HepG2 (cell line): ENCODE data around the gene KANK3. TPM values are rescaled to one million over a fixed set of nuclear protein-coding genes. Genes with fewer than 3 reads are reported as not detected.
A peak's percentile ranks its signal among the peaks of the same experiment; 100 is the strongest.

ENCODE experiments used
- ADNP ChIP-seq: sonication (generic); formaldehyde crosslinking; IDR thresholded peaks from 2 replicates; pipeline ENCODE4 v1.4.0; 2020; ENCODE audit warnings: missing genetic modification reagents
- ARID2 ChIP-seq: sonication (generic); formaldehyde crosslinking; IDR thresholded peaks from 2 replicates; pipeline ENCODE4 v1.8.1; 2022; ENCODE audit warnings: mild to moderate bottlenecking, missing genetic modification reagents, borderline replicate concordance
- DMAP1 ChIP-seq: IDR thresholded peaks from 2 replicates; pipeline ENCODE4 v1.6.1; 2016
- FLYWCH1 ChIP-seq: sonication (generic); formaldehyde crosslinking; IDR thresholded peaks from 2 replicates; pipeline ENCODE4 v1.8.1; 2023; ENCODE audit warnings: mild to moderate bottlenecking, missing genetic modification reagents
- GTF2F1 ChIP-seq: fragments of 150-350 bp; IDR thresholded peaks from 2 replicates; pipeline ENCODE4 v1.6.1; 2014; ENCODE audit warnings: low read length
- HOXA5 ChIP-seq: sonication (generic); formaldehyde crosslinking; IDR thresholded peaks from 2 replicates; pipeline ENCODE4 v1.4.0; 2020; ENCODE audit warnings: missing genetic modification reagents
- JUNB ChIP-seq: sonication (generic); formaldehyde crosslinking; IDR thresholded peaks from 2 replicates; pipeline ENCODE4 v1.8.0; 2022; ENCODE audit warnings: missing genetic modification reagents, mild to moderate bottlenecking, borderline replicate concordance
- NCOA2 ChIP-seq: sonication (generic); formaldehyde crosslinking; IDR thresholded peaks from 2 replicates; pipeline ENCODE4 v1.8.0; 2022; ENCODE audit warnings: inconsistent platforms
- NR1H2 ChIP-seq: sonication (generic); formaldehyde crosslinking; IDR thresholded peaks from 2 replicates; pipeline ENCODE4 v1.8.1; 2022; ENCODE audit warnings: low read depth, missing genetic modification reagents, borderline replicate concordance
- RBFOX2 ChIP-seq: fragments of 200-400 bp; formaldehyde crosslinking; IDR thresholded peaks from 2 replicates; pipeline ENCODE4 v1.6.1; 2017; ENCODE audit warnings: low read depth, mild to moderate bottlenecking, low read length
- STAT5B ChIP-seq: sonication (generic); formaldehyde crosslinking; IDR thresholded peaks from 2 replicates; pipeline ENCODE4 v1.4.0; 2020; ENCODE audit warnings: missing genetic modification reagents
- TMF1 ChIP-seq: sonication (generic); formaldehyde crosslinking; IDR thresholded peaks from 2 replicates; pipeline ENCODE4 v1.8.1; 2022; ENCODE audit warnings: low read depth, missing genetic modification reagents
- U2AF1 ChIP-seq: fragments of 200-400 bp; formaldehyde crosslinking; optimal IDR thresholded peaks from 2 replicates; pipeline ENCODE3; 2017; ENCODE audit warnings: mild to moderate bottlenecking, low read depth, low read length
- ZFY ChIP-seq: sonication (generic); formaldehyde crosslinking; IDR thresholded peaks from 2 replicates; pipeline ENCODE4 v1.4.0; 2020; ENCODE audit warnings: missing genetic modification reagents
- ZNF143 ChIP-seq: sonication (generic); formaldehyde crosslinking; IDR thresholded peaks from 2 replicates; pipeline ENCODE4 v1.4.0; 2020; ENCODE audit warnings: missing genetic modification reagents
- ZNF468 ChIP-seq: sonication (generic); formaldehyde crosslinking; IDR thresholded peaks from 2 replicates; pipeline ENCODE4 v1.8.0; 2022; ENCODE audit warnings: mild to moderate bottlenecking, moderate library complexity, missing genetic modification reagents
- ZNF660 ChIP-seq: sonication (generic); formaldehyde crosslinking; IDR thresholded peaks from 2 replicates; pipeline ENCODE4 v1.5.1; 2020; ENCODE audit warnings: mild to moderate bottlenecking, low read depth, missing genetic modification reagents, borderline replicate concordance
- ZNF83 ChIP-seq: sonication (generic); formaldehyde crosslinking; IDR thresholded peaks from 2 replicates; pipeline ENCODE4 v1.4.0; 2020; ENCODE audit warnings: missing genetic modification reagents, mild to moderate bottlenecking, borderline replicate concordance
- polyA plus RNA-seq, 8 experiments: library from polyadenylated mRNA; depleted of rRNA in 3 of 8; stranded (reverse) in 7 of 8; unstranded in 1 of 8; fragments of >200 nt; fragmentation: Illumina TruSeq in 4 of 8; extraction: Trizol in 4 of 8; gene quantifications; 2 replicates each; pipeline versions ENCODE4 v1.2.1 to v1.2.3, GENCODE V29; 2011 to 2016; ENCODE audit warnings: low read depth in 4 of 8, missing spikeins in 1 of 8, mixed read lengths in 1 of 8; ENCODE audit not compliant: insufficient read depth in 1 of 8
- total RNA-seq, 5 experiments: library from RNA; depleted of rRNA; stranded (reverse); fragments of >200 nt; fragmentation: Illumina TruSeq; extraction: Trizol; gene quantifications; 2 replicates each; pipeline ENCODE4 v1.2.3, GENCODE V29; 2016; ENCODE audit warnings: low read depth in 1 of 5
- TF ChIP-seq, protein P1 (sequence below), 2 experiments: sonication (generic) in 1 of 2; formaldehyde crosslinking in 1 of 2; IDR thresholded peaks; 2 replicates each; pipeline versions ENCODE4 v1.4.0 to v1.6.1; 2016 to 2020; ENCODE audit warnings: borderline replicate concordance in 1 of 2, low read depth in 1 of 2, mild to moderate bottlenecking in 1 of 2, missing genetic modification reagents in 1 of 2
- TF ChIP-seq, protein P2 (sequence below): sonication (generic); formaldehyde crosslinking; IDR thresholded peaks from 2 replicates; pipeline ENCODE4 v1.9.0; 2022; ENCODE audit warnings: missing genetic modification reagents, mild to moderate bottlenecking, borderline replicate concordance
- TF ChIP-seq, protein P3 (sequence below): fragments of 450-650 bp; IDR thresholded peaks from 2 replicates; pipeline ENCODE4 v1.6.1; 2016
- TF ChIP-seq, protein P4 (sequence below): IDR thresholded peaks from 2 replicates; pipeline ENCODE4 v1.6.1; 2016; ENCODE audit warnings: low read depth, borderline replicate concordance

Gene KANK3
- total and polyA plus RNA-seq, 2 of the 13 experiments (the other 11 are each of a cell fraction or from before 2014, with no cell fraction given) = 0.15 to 0.20 TPM

DNA sequence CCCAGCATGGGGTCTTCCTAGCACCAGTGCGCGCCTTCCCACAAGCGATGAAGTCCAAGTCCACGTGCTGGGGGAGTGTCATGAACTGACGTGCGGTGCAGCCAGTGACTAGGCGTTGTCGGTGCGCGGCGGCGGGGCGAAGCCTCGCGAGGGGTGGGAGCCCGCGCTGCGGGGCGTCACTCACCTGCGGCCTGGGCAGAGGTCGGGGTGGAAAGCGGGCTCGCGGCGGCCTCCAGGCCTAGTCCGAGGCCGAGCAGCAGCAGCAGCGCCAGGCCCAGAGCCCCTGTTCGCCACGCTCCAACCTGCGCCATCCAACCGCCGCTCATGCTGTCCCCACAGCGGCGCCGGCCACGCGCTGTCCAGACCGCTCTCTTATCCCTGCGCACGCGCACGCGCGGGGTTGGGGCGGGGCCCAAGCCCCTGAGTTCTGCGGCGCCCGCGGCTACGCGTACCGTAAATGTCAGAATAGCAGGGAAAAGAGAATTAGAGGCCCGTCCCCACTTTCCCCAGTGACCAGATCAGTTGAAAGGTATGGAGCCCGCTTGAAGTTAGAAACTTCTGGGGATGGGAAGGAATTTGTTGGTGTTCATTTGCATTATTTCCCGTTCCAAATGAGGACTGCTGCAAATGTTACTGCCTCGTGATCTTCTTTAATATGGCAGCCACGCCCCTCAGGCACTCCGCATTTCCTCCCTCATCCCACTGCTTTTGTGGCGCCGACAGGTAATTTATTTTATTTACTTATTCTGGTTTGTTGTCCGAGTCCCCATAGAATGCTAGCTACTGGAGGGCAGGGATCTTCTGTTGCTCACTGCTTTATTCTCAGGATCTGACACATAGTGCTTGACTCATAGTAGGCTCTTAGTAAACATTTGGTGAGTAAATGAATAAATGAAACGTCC, 34.8 kb downstream of the KANK3 start, which contains the start of gene CD320 (continued):
- TF ChIP-seq, protein P1, sequence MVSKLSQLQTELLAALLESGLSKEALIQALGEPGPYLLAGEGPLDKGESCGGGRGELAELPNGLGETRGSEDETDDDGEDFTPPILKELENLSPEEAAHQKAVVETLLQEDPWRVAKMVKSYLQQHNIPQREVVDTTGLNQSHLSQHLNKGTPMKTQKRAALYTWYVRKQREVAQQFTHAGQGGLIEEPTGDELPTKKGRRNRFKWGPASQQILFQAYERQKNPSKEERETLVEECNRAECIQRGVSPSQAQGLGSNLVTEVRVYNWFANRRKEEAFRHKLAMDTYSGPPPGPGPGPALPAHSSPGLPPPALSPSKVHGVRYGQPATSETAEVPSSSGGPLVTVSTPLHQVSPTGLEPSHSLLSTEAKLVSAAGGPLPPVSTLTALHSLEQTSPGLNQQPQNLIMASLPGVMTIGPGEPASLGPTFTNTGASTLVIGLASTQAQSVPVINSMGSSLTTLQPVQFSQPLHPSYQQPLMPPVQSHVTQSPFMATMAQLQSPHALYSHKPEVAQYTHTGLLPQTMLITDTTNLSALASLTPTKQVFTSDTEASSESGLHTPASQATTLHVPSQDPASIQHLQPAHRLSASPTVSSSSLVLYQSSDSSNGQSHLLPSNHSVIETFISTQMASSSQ (IDR thresholded peaks at IDR 0.05; ENCODE audit: low read depth) = no peak
- TF ChIP-seq, protein P1 (CRISPR knock-in tag; IDR thresholded peaks at IDR 0.05; ENCODE audit: borderline replicate concordance) = peak; percentile 76; the same call in 1 of the 2 replicates
- no peak for TF ChIP-seq FLYWCH1 (CRISPR knock-in tag)
- peak; percentile 98 for TF ChIP-seq RBFOX2
- no peak for TF ChIP-seq ZNF660 (CRISPR knock-in tag)
- TF ChIP-seq ZNF83 = 0 out of 2 replicates have a peak, but pooled peaks have one; percentile 48
- TF ChIP-seq, protein P2, sequence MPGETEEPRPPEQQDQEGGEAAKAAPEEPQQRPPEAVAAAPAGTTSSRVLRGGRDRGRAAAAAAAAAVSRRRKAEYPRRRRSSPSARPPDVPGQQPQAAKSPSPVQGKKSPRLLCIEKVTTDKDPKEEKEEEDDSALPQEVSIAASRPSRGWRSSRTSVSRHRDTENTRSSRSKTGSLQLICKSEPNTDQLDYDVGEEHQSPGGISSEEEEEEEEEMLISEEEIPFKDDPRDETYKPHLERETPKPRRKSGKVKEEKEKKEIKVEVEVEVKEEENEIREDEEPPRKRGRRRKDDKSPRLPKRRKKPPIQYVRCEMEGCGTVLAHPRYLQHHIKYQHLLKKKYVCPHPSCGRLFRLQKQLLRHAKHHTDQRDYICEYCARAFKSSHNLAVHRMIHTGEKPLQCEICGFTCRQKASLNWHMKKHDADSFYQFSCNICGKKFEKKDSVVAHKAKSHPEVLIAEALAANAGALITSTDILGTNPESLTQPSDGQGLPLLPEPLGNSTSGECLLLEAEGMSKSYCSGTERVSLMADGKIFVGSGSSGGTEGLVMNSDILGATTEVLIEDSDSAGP (CRISPR knock-in tag) = peak; percentile 95
- peak; percentile 95 for TF ChIP-seq DMAP1 (CRISPR knock-in tag)
- TF ChIP-seq ZFY (CRISPR knock-in tag) = peak; percentile 97
- TF ChIP-seq GTF2F1 = no peak
- TF ChIP-seq ARID2 (CRISPR knock-in tag) = no peak
- peak; percentile 65 for TF ChIP-seq JUNB (CRISPR knock-in tag)
- no peak for TF ChIP-seq STAT5B (CRISPR knock-in tag)
- TF ChIP-seq HOXA5 (CRISPR knock-in tag) = peak; percentile 95
- no peak for TF ChIP-seq U2AF1
- TF ChIP-seq TMF1 (CRISPR knock-in tag) = no peak
- TF ChIP-seq NR1H2 (CRISPR knock-in tag) = no peak; the same call in 1 of the 2 replicates
- 0 out of 2 replicates have a peak, but pooled peaks have one; percentile 94 for TF ChIP-seq ZNF468 (CRISPR knock-in tag)
- peak; percentile 45; the same call in 1 of the 2 replicates for TF ChIP-seq ZNF143
- TF ChIP-seq NCOA2 (CRISPR knock-in tag) = peak; percentile 33; the same call in 1 of the 2 replicates
- TF ChIP-seq, protein P3, sequence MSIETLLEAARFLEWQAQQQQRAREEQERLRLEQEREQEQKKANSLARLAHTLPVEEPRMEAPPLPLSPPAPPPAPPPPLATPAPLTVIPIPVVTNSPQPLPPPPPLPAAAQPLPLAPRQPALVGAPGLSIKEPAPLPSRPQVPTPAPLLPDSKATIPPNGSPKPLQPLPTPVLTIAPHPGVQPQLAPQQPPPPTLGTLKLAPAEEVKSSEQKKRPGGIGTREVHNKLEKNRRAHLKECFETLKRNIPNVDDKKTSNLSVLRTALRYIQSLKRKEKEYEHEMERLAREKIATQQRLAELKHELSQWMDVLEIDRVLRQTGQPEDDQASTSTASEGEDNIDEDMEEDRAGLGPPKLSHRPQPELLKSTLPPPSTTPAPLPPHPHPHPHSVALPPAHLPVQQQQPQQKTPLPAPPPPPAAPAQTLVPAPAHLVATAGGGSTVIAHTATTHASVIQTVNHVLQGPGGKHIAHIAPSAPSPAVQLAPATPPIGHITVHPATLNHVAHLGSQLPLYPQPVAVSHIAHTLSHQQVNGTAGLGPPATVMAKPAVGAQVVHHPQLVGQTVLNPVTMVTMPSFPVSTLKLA = peak; percentile 86
- TF ChIP-seq, protein P4, sequence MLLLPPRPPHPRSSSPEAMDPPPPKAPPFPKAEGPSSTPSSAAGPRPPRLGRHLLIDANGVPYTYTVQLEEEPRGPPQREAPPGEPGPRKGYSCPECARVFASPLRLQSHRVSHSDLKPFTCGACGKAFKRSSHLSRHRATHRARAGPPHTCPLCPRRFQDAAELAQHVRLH = peak; percentile 92; the same call in 1 of the 2 replicates
- TF ChIP-seq ADNP (CRISPR knock-in tag) = peak; percentile 26; the same call in 1 of the 2 replicates
